ENCODE data around the gene HS6ST2. TPM values are rescaled to one million over a fixed set of nuclear protein-coding genes. Genes with fewer than 3 reads are reported as not detected.

The HS6ST2 gene
- polyA plus RNA-seq, 1 donor (not counting 4 experiments of a cell fraction or from before 2014, with no cell fraction given): 0.43 TPM

GRCh38 chrX:132861076-132861475 lies 97.4 kb downstream of the HS6ST2 start:
- H3K27ac ChIP-seq (ENCODE audit: control insufficient read depth, insufficient read depth, low read length): no peak overlapping the region
- no peak overlapping the region for H3K4me2 ChIP-seq (ENCODE audit: control insufficient read depth, extremely low read depth, insufficient read depth, low read depth, low read length)
- no peak overlapping the region for H2AFZ ChIP-seq (ENCODE audit: control insufficient read depth, low read length)
- no peaks in the 10 kb centered on the region for H4K20me1 ChIP-seq (ENCODE audit: control insufficient read depth, extremely low read depth, insufficient read depth, low read length)
- dilution Hi-C loops (cut with MboI; ENCODE audit: extremely low pct_ligation_motif_present, low sequenced_read_pairs): no loop called here
- no peak overlapping the region for H3K4me3 ChIP-seq (ENCODE audit: control insufficient read depth in 2 of 3, extremely low read depth in 1 of 3, insufficient read depth in 2 of 3, low read depth in 1 of 3, low read length in 3 of 3)
- TF ChIP-seq CTCF (optimal IDR thresholded peaks at IDR 0.05 in 1 of 3, IDR thresholded peaks at IDR 0.05 in 1 of 3, conservative IDR thresholded peaks at IDR 0.05 in 1 of 3; ENCODE audit: extremely low read depth in 1 of 3, insufficient read depth in 2 of 3, low read length in 3 of 3): no peak
- no peak for TF ChIP-seq EZH2 (IDR thresholded peaks at IDR 0.05; ENCODE audit: low read length)
- H3K4me1 ChIP-seq (ENCODE audit: control insufficient read depth, extremely low read depth, insufficient read depth, low read length): no peaks in the 10 kb centered on the region
- no peaks in the 10 kb centered on the region for H3K79me2 ChIP-seq (ENCODE audit: control insufficient read depth, insufficient read depth, low read length)
- H3K27me3 ChIP-seq (ENCODE audit: control insufficient read depth, extremely low read depth, insufficient read depth, low read length): no peaks in the 10 kb centered on the region
- H3K36me3 ChIP-seq (ENCODE audit: control insufficient read depth in 2 of 2, extremely low read depth in 1 of 2, insufficient read depth in 2 of 2, low read length in 2 of 2): no peaks in the 10 kb centered on the region
- FAIRE-seq: no peak
- H3K9me3 ChIP-seq (ENCODE audit: control insufficient read depth, low read depth, low read length): no peaks in the 10 kb centered on the region
- DNase-seq (ENCODE audit: low read depth, low spot score): no peak
- H3K9ac ChIP-seq (ENCODE audit: control insufficient read depth, extremely low read depth, insufficient read depth, low read length): no peak overlapping the region
- H3K9me1 ChIP-seq (ENCODE audit: control insufficient read depth, extremely low read depth, insufficient read depth, low read length): no peaks in the 10 kb centered on the region

GRCh38 chrX:132860200-132860599 lies 98.2 kb downstream of the HS6ST2 start:
- dilution Hi-C loops (cut with MboI; ENCODE audit: extremely low pct_ligation_motif_present, low sequenced_read_pairs): no loop called here
- H3K79me2 ChIP-seq (ENCODE audit: control insufficient read depth, insufficient read depth, low read length): no peaks in the 10 kb centered on the region
- no peak for DNase-seq (ENCODE audit: low read depth, low spot score)
- H4K20me1 ChIP-seq (ENCODE audit: control insufficient read depth, extremely low read depth, insufficient read depth, low read length): no peaks in the 10 kb centered on the region
- no peak overlapping the region for H3K27ac ChIP-seq (ENCODE audit: control insufficient read depth, insufficient read depth, low read length)
- no peak overlapping the region for H3K4me2 ChIP-seq (ENCODE audit: control insufficient read depth, extremely low read depth, insufficient read depth, low read depth, low read length)
- H3K4me3 ChIP-seq (ENCODE audit: control insufficient read depth in 2 of 3, extremely low read depth in 1 of 3, insufficient read depth in 2 of 3, low read depth in 1 of 3, low read length in 3 of 3): no peak overlapping the region
- no peak overlapping the region for H2AFZ ChIP-seq (ENCODE audit: control insufficient read depth, low read length)
- H3K36me3 ChIP-seq (ENCODE audit: control insufficient read depth in 2 of 2, extremely low read depth in 1 of 2, insufficient read depth in 2 of 2, low read length in 2 of 2): no peaks in the 10 kb centered on the region
- H3K9me1 ChIP-seq (ENCODE audit: control insufficient read depth, extremely low read depth, insufficient read depth, low read length): no peaks in the 10 kb centered on the region
- TF ChIP-seq CTCF (optimal IDR thresholded peaks at IDR 0.05 in 1 of 3, IDR thresholded peaks at IDR 0.05 in 1 of 3, conservative IDR thresholded peaks at IDR 0.05 in 1 of 3; ENCODE audit: extremely low read depth in 1 of 3, insufficient read depth in 2 of 3, low read length in 3 of 3) (no peak), EZH2 (IDR thresholded peaks at IDR 0.05; ENCODE audit: low read length) (no peak)
- no peak overlapping the region for H3K9ac ChIP-seq (ENCODE audit: control insufficient read depth, extremely low read depth, insufficient read depth, low read length)
- no peak for FAIRE-seq
- no peaks in the 10 kb centered on the region for H3K4me1 ChIP-seq (ENCODE audit: control insufficient read depth, extremely low read depth, insufficient read depth, low read length)
- no peaks in the 10 kb centered on the region for H3K9me3 ChIP-seq (ENCODE audit: control insufficient read depth, low read depth, low read length)
- H3K27me3 ChIP-seq (ENCODE audit: control insufficient read depth, extremely low read depth, insufficient read depth, low read length): no peaks in the 10 kb centered on the region
